Measurements from ENCODE around the gene NEU1.
"Not testable (repeated sequence)": the region's sequence is repeated elsewhere in the genome, so short reads cannot be mapped to it uniquely, and the experiment has no call there.

Gene NEU1

GRCh38 chr6:31862344-31863235 is at the start of gene NEU1:
Gene NEU1, minus strand, starts transcription at chr6:31862821. Its CDS starts 45 bp downstream, at chr6:31862776.
- Histone ChIP-seq H2AFZ (peak within 1 kb of the TSS; percentile 88), H3K79me2 (peaks cover 2% of the 10 kb centered on the region), H3K4me3 (ENCODE audit: low read depth, low read length) (peak within 1 kb of the TSS; percentile 89), H3K27me3 (ENCODE audit: control insufficient read depth, insufficient read depth, low read length) (no peaks in the 10 kb centered on the region), H3K9ac (peak within 1 kb of the TSS; percentile 65), H3K4me1 (peaks cover 20% of the 10 kb centered on the region), H3K9me3 (ENCODE audit: control insufficient read depth, low read length) (no peaks in the 10 kb centered on the region), H3K27ac (peak within 1 kb of the TSS; percentile 67), H3K36me3 (ENCODE audit: control insufficient read depth, insufficient read depth, low read length) (no peaks in the 10 kb centered on the region), H3K4me2 (ENCODE audit: low read length) (peak within 1 kb of the TSS; percentile 81)
- no peak for TF ChIP-seq CTCF (IDR thresholded peaks at IDR 0.05)

- Histone ChIP-seq H3K27ac (no peak overlapping the region), H3K36me3 (ENCODE audit: control insufficient read depth, insufficient read depth, low read length) (no peaks in the 10 kb centered on the region), H3K9me3 (ENCODE audit: control insufficient read depth, low read length) (no peaks in the 10 kb centered on the region), H3K4me2 (ENCODE audit: low read length) (no peak overlapping the region), H3K4me1 (no peaks in the 10 kb centered on the region), H3K9ac (no peak overlapping the region), H2AFZ (no peak overlapping the region), H3K27me3 (ENCODE audit: control insufficient read depth, insufficient read depth, low read length) (no peaks in the 10 kb centered on the region), H3K79me2 (no peaks in the 10 kb centered on the region), H3K4me3 (ENCODE audit: low read depth, low read length) (no peak overlapping the region)
- no peak for TF ChIP-seq CTCF (IDR thresholded peaks at IDR 0.05)
Measured at GRCh38 chr6:31911826-31912585, 49.4 kb upstream of the NEU1 start.

GRCh38 chr6:31909298-31909697 is 46.7 kb upstream of the NEU1 start:
- H3K9ac ChIP-seq; H3K27ac ChIP-seq; H3K9me3 ChIP-seq (ENCODE audit: control insufficient read depth, low read length); H3K4me2 ChIP-seq (ENCODE audit: low read length); H3K27me3 ChIP-seq (ENCODE audit: control insufficient read depth, insufficient read depth, low read length); H2AFZ ChIP-seq; H3K4me1 ChIP-seq; H3K36me3 ChIP-seq (ENCODE audit: control insufficient read depth, insufficient read depth, low read length); H3K4me3 ChIP-seq (ENCODE audit: low read depth, low read length); H3K79me2 ChIP-seq: not testable (repeated sequence)

- Histone ChIP-seq H3K4me3 (ENCODE audit: low read depth, low read length) (no peak overlapping the region), H3K36me3 (ENCODE audit: control insufficient read depth, insufficient read depth, low read length) (no peaks in the 10 kb centered on the region), H3K79me2 (no peaks in the 10 kb centered on the region), H3K9ac (no peak overlapping the region), H3K4me1 (no peaks in the 10 kb centered on the region), H3K27me3 (ENCODE audit: control insufficient read depth, insufficient read depth, low read length) (no peaks in the 10 kb centered on the region), H3K4me2 (ENCODE audit: low read length) (no peak overlapping the region), H2AFZ (no peak overlapping the region), H3K9me3 (ENCODE audit: control insufficient read depth, low read length) (no peaks in the 10 kb centered on the region), H3K27ac (no peak overlapping the region)
- no peak for TF ChIP-seq CTCF (IDR thresholded peaks at IDR 0.05)
Measured at GRCh38 chr6:31908791-31909190, 46.2 kb upstream of the NEU1 start.

GRCh38 chr6:31908255-31908654 is 45.6 kb upstream of the NEU1 start:
- H3K9me3 ChIP-seq (ENCODE audit: control insufficient read depth, low read length); H2AFZ ChIP-seq; H3K79me2 ChIP-seq; H3K9ac ChIP-seq; H3K4me1 ChIP-seq; H3K36me3 ChIP-seq (ENCODE audit: control insufficient read depth, insufficient read depth, low read length); H3K27me3 ChIP-seq (ENCODE audit: control insufficient read depth, insufficient read depth, low read length); H3K4me2 ChIP-seq (ENCODE audit: low read length); H3K27ac ChIP-seq; H3K4me3 ChIP-seq (ENCODE audit: low read depth, low read length): not testable (repeated sequence)
